HepG2 (cell line): ENCODE measurements around the gene NRSN2. TPM values are rescaled to one million over a fixed set of nuclear protein-coding genes. Genes with fewer than 3 reads are reported as not detected.
A peak's percentile ranks its signal among the peaks of the same experiment; 100 is the strongest.

Experiments
- ATAC-seq: fragments of 200-7000 bp; cut with Tn5 transposase; 3 replicates; pipeline ENCODE4 v1.9.1; 2020; ENCODE audit warnings: mild to moderate bottlenecking, moderate library complexity
- BruUV-seq: library from RNA; stranded (reverse); fragments of 400-500 nt; replicated peaks from 2 replicates; lab custom pipeline; 2021; lab: Mats Ljungman, UMichigan
- CTCF ChIA-PET: fragments of 300-600 bp; formaldehyde crosslinking; extraction: SDS; loops from one replicate; lab custom pipeline; 2021; ENCODE audit warnings: low total read pairs, inconsistent platforms, low intra/inter-chr PET ratio; lab: Yijun Ruan, JAX
- POLR2A ChIA-PET: fragments of 350-600 bp; sonication (Branson Sonifier 250); formaldehyde crosslinking; loops from one replicate; lab custom pipeline; 2020; ENCODE audit warnings: antibody characterized with exemption, inconsistent platforms; lab: Yijun Ruan, JAX
- DNase-seq: peaks from one replicate; pipeline ENCODE4 v3.0.0-alpha.2; 2015; ENCODE audit warnings: low spot score
- FAIRE-seq: peaks from 3 replicates; lab custom pipeline; 2011; peaks lifted over from hg19 to GRCh38; lab: Jason Lieb, UNC
- H2AFZ ChIP-seq: one replicate; pipeline ENCODE4 v1.6.1; 2011; ENCODE audit warnings: low read length, inconsistent platforms
- H3K27ac ChIP-seq: fragments of 300-600 bp; 3 replicates; pipeline ENCODE4 v1.8.0; 2011; ENCODE audit warnings: mixed run types, mild to moderate bottlenecking, mixed read lengths, low read length, inconsistent platforms; ENCODE audit not compliant: insufficient read depth; ENCODE audit errors: extremely low read length
- H3K27me3 ChIP-seq, 2 experiments: fragments of 200-600 bp in 1 of 2; 2 replicates in 1 of 2; 3 replicates in 1 of 2; pipeline versions ENCODE4 v1.6.0 to v1.8.0; 2011; ENCODE audit warnings: low read length in 2 of 2, mild to moderate bottlenecking in 2 of 2, moderate library complexity in 2 of 2, inconsistent platforms in 1 of 2; ENCODE audit not compliant: insufficient read depth in 2 of 2, control insufficient read depth in 1 of 2
- H3K36me3 ChIP-seq, 2 experiments: fragments of 200-600 bp in 1 of 2; replicated peaks in 1 of 2; 2 replicates in 1 of 2; 3 replicates in 1 of 2; pipeline versions ENCODE4 v1.5.1 to v1.8.0; 2011; ENCODE audit warnings: low read length in 2 of 2, inconsistent platforms in 1 of 2; ENCODE audit not compliant: insufficient read depth in 2 of 2, control insufficient read depth in 1 of 2
- H3K4me1 ChIP-seq: 2 replicates; pipeline ENCODE4 v1.5.1; 2012; ENCODE audit warnings: low read length, inconsistent platforms; ENCODE audit not compliant: insufficient read depth
- H3K4me2 ChIP-seq: 2 replicates; pipeline ENCODE4 v1.6.0; 2011; ENCODE audit warnings: low read depth, low read length, inconsistent platforms
- H3K4me3 ChIP-seq, 3 experiments: fragments of 200-600 bp in 1 of 3; sonication (generic), shearing (Covaris generic) in 1 of 3; replicated peaks in 1 of 3; 2 replicates each; pipeline ENCODE4 v1.5.1; 2011 to 2016; ENCODE audit warnings: low read length in 3 of 3, inconsistent platforms in 2 of 3, low read depth in 2 of 3, mild to moderate bottlenecking in 2 of 3, control low read depth in 1 of 3, mixed read lengths in 1 of 3; ENCODE audit not compliant: insufficient read depth in 1 of 3
- H3K79me2 ChIP-seq: one replicate; pipeline ENCODE4 v1.6.1; 2011; ENCODE audit warnings: low read length, inconsistent platforms; ENCODE audit not compliant: insufficient read depth
- H3K9ac ChIP-seq: 2 replicates; pipeline ENCODE4 v1.6.0; 2011; ENCODE audit warnings: mild to moderate bottlenecking, low read depth, low read length, inconsistent platforms; ENCODE audit not compliant: insufficient read depth
- H3K9me3 ChIP-seq: 2 replicates; pipeline ENCODE4 v1.5.1; 2012; ENCODE audit warnings: mild to moderate bottlenecking, low read length
- H4K20me1 ChIP-seq: 2 replicates; pipeline ENCODE4 v1.6.0; 2011; ENCODE audit warnings: inconsistent platforms, mild to moderate bottlenecking, low read length, moderate library complexity; ENCODE audit not compliant: insufficient read depth
- ATF4 ChIP-seq, 2 experiments: fragments of 450-650 bp in 1 of 2; sonication (generic) in 1 of 2; formaldehyde crosslinking; IDR thresholded peaks; 2 replicates each; pipeline versions ENCODE4 v1.5.0 to v1.8.0; 2020 to 2022; ENCODE audit warnings: mild to moderate bottlenecking in 1 of 2, missing genetic modification reagents in 1 of 2
- KLF16 ChIP-seq, 2 experiments: sonication (generic) in 1 of 2; formaldehyde crosslinking in 1 of 2; IDR thresholded peaks; 2 replicates each; pipeline versions ENCODE4 v1.6.1 to v1.8.0; 2016 to 2023; ENCODE audit warnings: missing genetic modification reagents in 2 of 2, missing compliant biosample characterization in 1 of 2
- MED1 ChIP-seq: sonication (generic); formaldehyde crosslinking; IDR thresholded peaks from 2 replicates; pipeline ENCODE4 v1.4.0; 2020; ENCODE audit warnings: missing genetic modification reagents
- MEF2D ChIP-seq: sonication (generic); formaldehyde crosslinking; IDR thresholded peaks from 2 replicates; pipeline ENCODE4 v1.5.1; 2020; ENCODE audit warnings: mild to moderate bottlenecking, missing genetic modification reagents
- MIER3 ChIP-seq: IDR thresholded peaks from 2 replicates; pipeline ENCODE4 v1.6.1; 2016; ENCODE audit warnings: missing compliant biosample characterization, borderline replicate concordance
- PAF1 ChIP-seq: IDR thresholded peaks from 2 replicates; pipeline ENCODE4 v1.6.1; 2016; ENCODE audit warnings: missing genetic modification reagents, missing compliant biosample characterization
- PRPF4 ChIP-seq: fragments of 200-400 bp; formaldehyde crosslinking; IDR thresholded peaks from 2 replicates; pipeline ENCODE4 v1.6.1; 2016; ENCODE audit warnings: low read length, low read depth; ENCODE audit not compliant: poor library complexity, severe bottlenecking
- SOX6 ChIP-seq, 2 experiments: fragments of 450-650 bp in 1 of 2; sonication (generic) in 1 of 2; formaldehyde crosslinking in 1 of 2; IDR thresholded peaks; 2 replicates each; pipeline versions ENCODE4 v1.4.0 to v1.6.1; 2017 to 2020; ENCODE audit warnings: antibody characterized with exemption in 1 of 2, mild to moderate bottlenecking in 1 of 2, missing genetic modification reagents in 1 of 2
- TEAD3 ChIP-seq: optimal IDR thresholded peaks from 2 replicates; pipeline ENCODE3; 2016; ENCODE audit warnings: borderline replicate concordance
- ZBTB25 ChIP-seq: IDR thresholded peaks from 2 replicates; pipeline ENCODE4 v1.6.1; 2018; ENCODE audit warnings: missing genetic modification reagents
- ZFP82 ChIP-seq: sonication (generic); formaldehyde crosslinking; IDR thresholded peaks from 2 replicates; pipeline ENCODE4 v1.5.1; 2020; ENCODE audit warnings: mild to moderate bottlenecking, missing genetic modification reagents, borderline replicate concordance
- ZFX ChIP-seq: sonication (generic); formaldehyde crosslinking; IDR thresholded peaks from 2 replicates; pipeline ENCODE4 v1.4.0; 2020; ENCODE audit warnings: mild to moderate bottlenecking, low read depth, missing genetic modification reagents, moderate library complexity
- ZNF124 ChIP-seq: sonication (generic); formaldehyde crosslinking; IDR thresholded peaks from 2 replicates; pipeline ENCODE4 v1.4.0; 2020; ENCODE audit warnings: missing genetic modification reagents
- ZNF414 ChIP-seq: sonication (generic); formaldehyde crosslinking; IDR thresholded peaks from 2 replicates; pipeline ENCODE4 v1.5.0; 2020; ENCODE audit warnings: missing genetic modification reagents
- ZNF678 ChIP-seq: sonication (generic); formaldehyde crosslinking; IDR thresholded peaks from 2 replicates; pipeline ENCODE4 v1.4.0; 2020; ENCODE audit warnings: mild to moderate bottlenecking, missing genetic modification reagents
- ZNF878 ChIP-seq: sonication (generic); formaldehyde crosslinking; IDR thresholded peaks from 2 replicates; pipeline ENCODE4 v1.8.1; 2023; ENCODE audit warnings: mild to moderate bottlenecking, missing genetic modification reagents, moderate library complexity
- ZSCAN29 ChIP-seq: sonication (generic); formaldehyde crosslinking; conservative IDR thresholded peaks from 2 replicates; pipeline ENCODE4 v1.4.0; 2020; ENCODE audit warnings: mild to moderate bottlenecking, missing genetic modification reagents
- WGBS: methylation state at CpG from one replicate; pipeline ENCODE4 v1.1.6; 2017; ENCODE audit warnings: low lambda C conversion rate; 5-methylcytosine and 5-hydroxymethylcytosine counted together
- in situ Hi-C: cut with HindIII; loops from 2 replicates; pipeline ENCODE4 v1.10.0; 2017; ENCODE audit warnings: low pct_unique_long_range_greater_than_20kb; ENCODE audit not compliant: extremely low pct_ligation_motif_present
- intact Hi-C: fragments of 100-400 bp; cut with micrococcal nuclease; formaldehyde crosslinking; loops from one replicate; pipeline ENCODE4 v1.10.0; 2022; ENCODE audit not compliant: unreplicated experiment
- polyA plus RNA-seq, 8 experiments: library from polyadenylated mRNA; depleted of rRNA in 3 of 8; stranded (reverse) in 7 of 8; unstranded in 1 of 8; fragments of >200 nt; fragmentation: Illumina TruSeq in 4 of 8; extraction: Trizol in 4 of 8; gene quantifications; 2 replicates each; pipeline versions ENCODE4 v1.2.1 to v1.2.3, GENCODE V29; 2011 to 2016; ENCODE audit warnings: low read depth in 4 of 8, missing spikeins in 1 of 8, mixed read lengths in 1 of 8; ENCODE audit not compliant: insufficient read depth in 1 of 8
- total RNA-seq, 5 experiments: library from RNA; depleted of rRNA; stranded (reverse); fragments of >200 nt; fragmentation: Illumina TruSeq; extraction: Trizol; gene quantifications; 2 replicates each; pipeline ENCODE4 v1.2.3, GENCODE V29; 2016; ENCODE audit warnings: low read depth in 1 of 5
- TF ChIP-seq, protein P1 (sequence below): sonication (generic); formaldehyde crosslinking; IDR thresholded peaks from 2 replicates; pipeline ENCODE4 v1.4.0; 2020; ENCODE audit warnings: mild to moderate bottlenecking, low read depth, missing genetic modification reagents

The NRSN2 gene
- total and polyA plus RNA-seq, 2 of the 13 experiments (the other 11 are each of a cell fraction or from before 2014, with no cell fraction given) = 32.3 to 49.4 TPM

GRCh38 chr20:368915-369314, 22.0 kb downstream of the NRSN2 start (continued):
- TF ChIP-seq SOX6 (IDR thresholded peaks at IDR 0.05) = no peak
- TF ChIP-seq SOX6 (CRISPR knock-in tag; IDR thresholded peaks at IDR 0.05) = no peak
- TF ChIP-seq ZNF678 (CRISPR knock-in tag) = 0 out of 2 replicates have a peak, but pooled peaks have one; percentile 29
- TF ChIP-seq ATF4 (CRISPR knock-in tag; IDR thresholded peaks at IDR 0.05) = 0 out of 4 replicates have a peak, but pooled peaks of 1 of the 2 experiments have one; percentile 36
- TF ChIP-seq, protein P1, sequence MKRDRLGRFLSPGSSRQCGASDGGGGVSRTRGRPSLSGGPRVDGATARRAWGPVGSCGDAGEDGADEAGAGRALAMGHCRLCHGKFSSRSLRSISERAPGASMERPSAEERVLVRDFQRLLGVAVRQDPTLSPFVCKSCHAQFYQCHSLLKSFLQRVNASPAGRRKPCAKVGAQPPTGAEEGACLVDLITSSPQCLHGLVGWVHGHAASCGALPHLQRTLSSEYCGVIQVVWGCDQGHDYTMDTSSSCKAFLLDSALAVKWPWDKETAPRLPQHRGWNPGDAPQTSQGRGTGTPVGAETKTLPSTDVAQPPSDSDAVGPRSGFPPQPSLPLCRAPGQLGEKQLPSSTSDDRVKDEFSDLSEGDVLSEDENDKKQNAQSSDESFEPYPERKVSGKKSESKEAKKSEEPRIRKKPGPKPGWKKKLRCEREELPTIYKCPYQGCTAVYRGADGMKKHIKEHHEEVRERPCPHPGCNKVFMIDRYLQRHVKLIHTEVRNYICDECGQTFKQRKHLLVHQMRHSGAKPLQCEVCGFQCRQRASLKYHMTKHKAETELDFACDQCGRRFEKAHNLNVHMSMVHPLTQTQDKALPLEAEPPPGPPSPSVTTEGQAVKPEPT (CRISPR knock-in tag) = 0 out of 2 replicates have a peak, but pooled peaks have one; percentile 35

GRCh38 chr20:370151-370600, 23.3 kb downstream of the NRSN2 start:
- in situ Hi-C loops = no loop called here
- Histone ChIP-seq H3K4me2 (peak overlapping the region; percentile 76), H2AFZ (no peak overlapping the region), H3K27me3 (no peaks in the 10 kb centered on the region), H4K20me1 (no peaks in the 10 kb centered on the region), H3K9me3 (no peaks in the 10 kb centered on the region), H3K4me3 (peak overlapping the region in 1 of 3 experiments; percentile 58; a peak in 2 of 6 replicates), H3K79me2 (no peaks in the 10 kb centered on the region), H3K36me3 (no peaks in the 10 kb centered on the region), H3K9ac (peak overlapping the region; percentile 73), H3K27ac (peak overlapping the region; percentile 88), H3K4me1 (peaks cover 78% of the 10 kb centered on the region)
- BruUV-seq = no TSS peak
- POLR2A ChIA-PET = interaction anchor here (0.9 to 25.4 kb wide), 17 partner anchors 10 to 275 kb away, joined by 3 to 1587 read pairs (median 7); partner anchors contain the start of genes CSNK2A1, NRSN2, RBCK1 and SOX12
- ATAC-seq (peak; percentile 21), DNase-seq (peak; percentile 95), FAIRE-seq (peak; percentile 34)
- 4% methylated on average over 7 of the region's 7 CpGs for WGBS
- intact Hi-C loops = loop anchor here (2.0 kb wide), 1 partner anchor 33 kb away; no protein-coding TSS in a partner anchor
- CTCF ChIA-PET = interaction anchor here (2.4 kb wide), 1 partner anchor 8 kb away, joined by 6 read pairs; no protein-coding TSS in a partner anchor
- TF ChIP-seq ZNF414 (CRISPR knock-in tag) (no peak), TEAD3 (CRISPR knock-in tag) (peak; percentile 95), ZFP82 (CRISPR knock-in tag) (no peak), ZBTB25 (CRISPR knock-in tag) (peak; percentile 47; the same call in 1 of the 2 replicates), ZNF878 (CRISPR knock-in tag) (peak; percentile 18; the same call in 1 of the 2 replicates), MEF2D (CRISPR knock-in tag) (peak; percentile 100), PAF1 (CRISPR knock-in tag) (no peak), MED1 (CRISPR knock-in tag) (peak; percentile 91), ZFX (CRISPR knock-in tag) (peak; percentile 21; the same call in 1 of the 2 replicates), ZNF124 (CRISPR knock-in tag) (no peak), PRPF4 (no peak), ZSCAN29 (CRISPR knock-in tag) (no peak), KLF16 (CRISPR knock-in tag; IDR thresholded peaks at IDR 0.05) (peak in 1 of 2 experiments; percentile 68; a peak in 2 of 4 replicates), MIER3 (0 out of 2 replicates have a peak, but pooled peaks have one; percentile 16)
